WTC11 (cell line): ENCODE measurements around the gene UBE2J1. TPM values are rescaled to one million over a fixed set of nuclear protein-coding genes. Genes with fewer than 3 reads are reported as not detected.

Source experiments
- ATAC-seq: fragments of 200-7000 bp; cut with Tn5 transposase; 2 replicates; pipeline ENCODE4 v1.10.0; 2021; ENCODE audit warnings: mild to moderate bottlenecking, moderate library complexity
- CTCF ChIA-PET: fragments of 300-600 bp; sonication (Branson Sonifier 250); formaldehyde crosslinking; loops from one replicate; lab custom pipeline; 2021; ENCODE audit warnings: antibody characterized with exemption; lab: Charles Lee
- POLR2A ChIA-PET: fragments of 350-600 bp; sonication (Branson Sonifier 250); formaldehyde crosslinking; loops from one replicate; lab custom pipeline; 2021; ENCODE audit warnings: antibody characterized with exemption; lab: Charles Lee
- DNase-seq: peaks from one replicate; pipeline ENCODE4 v3.0.0; 2021; ENCODE audit warnings: low spot score
- H3K27ac Mint-ChIP-seq: 2 replicates; pipeline ENCODE4 v1.8.0; 2021; ENCODE audit warnings: mixed read lengths
- H3K27me3 Mint-ChIP-seq: 2 replicates; pipeline ENCODE4 v1.8.0; 2021; ENCODE audit warnings: low read depth, mild to moderate bottlenecking, moderate library complexity, mixed read lengths
- H3K36me3 Mint-ChIP-seq: 2 replicates; pipeline ENCODE4 v1.8.0; 2021; ENCODE audit warnings: mixed read lengths
- H3K4me1 Mint-ChIP-seq: 2 replicates; pipeline ENCODE4 v1.8.0; 2022; ENCODE audit warnings: mixed read lengths
- H3K4me3 Mint-ChIP-seq: 2 replicates; pipeline ENCODE4 v1.8.0; 2021; ENCODE audit warnings: mild to moderate bottlenecking, moderate library complexity, mixed read lengths
- H3K9me3 Mint-ChIP-seq: 2 replicates; pipeline ENCODE4 v1.8.0; 2021; ENCODE audit warnings: mixed read lengths
- CBFB ChIP-seq: sonication (generic); formaldehyde crosslinking; IDR thresholded peaks from 2 replicates; pipeline ENCODE4 v1.8.1; 2022; ENCODE audit warnings: mild to moderate bottlenecking, low read depth, missing genetic modification reagents
- ELF4 ChIP-seq: sonication (generic); formaldehyde crosslinking; IDR thresholded peaks from 2 replicates; pipeline ENCODE4 v1.8.1; 2022; ENCODE audit warnings: low read depth, mild to moderate bottlenecking, moderate library complexity, missing genetic modification reagents
- FOXK1 ChIP-seq: sonication (generic); formaldehyde crosslinking; IDR thresholded peaks from 2 replicates; pipeline ENCODE4 v1.8.0; 2022; ENCODE audit warnings: mild to moderate bottlenecking, moderate library complexity, missing genetic modification reagents
- FOXP1 ChIP-seq: sonication (generic); formaldehyde crosslinking; IDR thresholded peaks from 2 replicates; pipeline ENCODE4 v1.8.0; 2022; ENCODE audit warnings: missing genetic modification reagents, mild to moderate bottlenecking, moderate library complexity, borderline replicate concordance
- GABPB1 ChIP-seq: sonication (generic); formaldehyde crosslinking; IDR thresholded peaks from 2 replicates; pipeline ENCODE4 v1.8.1; 2023; ENCODE audit warnings: mild to moderate bottlenecking, missing genetic modification reagents
- GRHL2 ChIP-seq: fragments of 250-450 bp; sonication (Bioruptor Pico); IDR thresholded peaks from 2 replicates; pipeline ENCODE4 v1.8.0; 2022; ENCODE audit warnings: mild to moderate bottlenecking, moderate library complexity; ENCODE audit not compliant: insufficient replicate concordance, severe bottlenecking
- JUN ChIP-seq: sonication (generic); formaldehyde crosslinking; IDR thresholded peaks from 2 replicates; pipeline ENCODE4 v1.8.0; 2023; ENCODE audit warnings: mild to moderate bottlenecking, missing genetic modification reagents
- NFATC4 ChIP-seq: fragments of 250-450 bp; sonication (Bioruptor Pico); IDR thresholded peaks from 2 replicates; pipeline ENCODE4 v1.9.0; 2021; ENCODE audit warnings: mild to moderate bottlenecking
- NFYB ChIP-seq: sonication (generic); formaldehyde crosslinking; conservative IDR thresholded peaks from 2 replicates; pipeline ENCODE4 v1.8.0; 2022; ENCODE audit warnings: low read depth, missing genetic modification reagents
- NR3C1 ChIP-seq: sonication (generic); formaldehyde crosslinking; conservative IDR thresholded peaks from 2 replicates; pipeline ENCODE4 v1.8.1; 2023; ENCODE audit warnings: low read depth, mild to moderate bottlenecking, missing genetic modification reagents
- OVOL2 ChIP-seq: fragments of 250-450 bp; sonication (Bioruptor Pico); IDR thresholded peaks from 2 replicates; pipeline ENCODE4 v1.9.0; 2021; ENCODE audit warnings: mild to moderate bottlenecking, borderline replicate concordance
- RORB ChIP-seq: fragments of 250-450 bp; sonication (Bioruptor Pico); IDR thresholded peaks from 2 replicates; pipeline ENCODE4 v1.9.0; 2021; ENCODE audit warnings: mild to moderate bottlenecking
- SOX15 ChIP-seq: fragments of 250-450 bp; sonication (Bioruptor Pico); IDR thresholded peaks from 2 replicates; pipeline ENCODE4 v1.9.0; 2021; ENCODE audit warnings: mild to moderate bottlenecking
- SP1 ChIP-seq: sonication (generic); formaldehyde crosslinking; conservative IDR thresholded peaks from 2 replicates; pipeline ENCODE4 v1.8.1; 2022; ENCODE audit warnings: missing genetic modification reagents
- TCF7 ChIP-seq: sonication (generic); formaldehyde crosslinking; IDR thresholded peaks from 2 replicates; pipeline ENCODE4 v1.8.0; 2022; ENCODE audit warnings: mild to moderate bottlenecking, low read depth, missing genetic modification reagents, moderate library complexity
- TEAD1 ChIP-seq: sonication (generic); formaldehyde crosslinking; IDR thresholded peaks from 2 replicates; pipeline ENCODE4 v1.8.0; 2022; ENCODE audit warnings: mild to moderate bottlenecking, missing genetic modification reagents
- ZNF121 ChIP-seq: sonication (generic); formaldehyde crosslinking; IDR thresholded peaks from 2 replicates; pipeline ENCODE4 v1.8.0; 2023; ENCODE audit warnings: missing genetic modification reagents
- total RNA-seq: library from RNA; stranded (reverse); gene quantifications from 3 replicates; pipeline ENCODE4 v1.2.3, GENCODE V29; 2021
- TF ChIP-seq, protein P1 (sequence below): sonication (generic); formaldehyde crosslinking; IDR thresholded peaks from 2 replicates; pipeline ENCODE4 v1.8.1; 2022; ENCODE audit warnings: low read depth, missing genetic modification reagents, borderline replicate concordance
- TF ChIP-seq, protein P2 (sequence below): sonication (generic); formaldehyde crosslinking; IDR thresholded peaks from 2 replicates; pipeline ENCODE4 v1.8.1; 2023; ENCODE audit warnings: mild to moderate bottlenecking, moderate library complexity, missing genetic modification reagents
- TF ChIP-seq, protein P3 (sequence below): sonication (generic); formaldehyde crosslinking; IDR thresholded peaks from 2 replicates; pipeline ENCODE4 v1.8.0; 2023; ENCODE audit warnings: missing genetic modification reagents
- TF ChIP-seq, protein P4 (sequence below): sonication (generic); formaldehyde crosslinking; IDR thresholded peaks from 2 replicates; pipeline ENCODE4 v1.8.0; 2022; ENCODE audit warnings: mild to moderate bottlenecking, missing genetic modification reagents
- TF ChIP-seq, protein P5 (sequence below): sonication (generic); formaldehyde crosslinking; IDR thresholded peaks from 2 replicates; pipeline ENCODE4 v1.8.0; 2022; ENCODE audit warnings: missing genetic modification reagents
- TF ChIP-seq, protein P6 (sequence below): sonication (generic); formaldehyde crosslinking; IDR thresholded peaks from 2 replicates; pipeline ENCODE4 v1.8.1; 2022; ENCODE audit warnings: missing genetic modification reagents, borderline replicate concordance

The UBE2J1 gene
- total RNA-seq, 1 experiment from 2014 or later: 12.3 TPM

DNA sequence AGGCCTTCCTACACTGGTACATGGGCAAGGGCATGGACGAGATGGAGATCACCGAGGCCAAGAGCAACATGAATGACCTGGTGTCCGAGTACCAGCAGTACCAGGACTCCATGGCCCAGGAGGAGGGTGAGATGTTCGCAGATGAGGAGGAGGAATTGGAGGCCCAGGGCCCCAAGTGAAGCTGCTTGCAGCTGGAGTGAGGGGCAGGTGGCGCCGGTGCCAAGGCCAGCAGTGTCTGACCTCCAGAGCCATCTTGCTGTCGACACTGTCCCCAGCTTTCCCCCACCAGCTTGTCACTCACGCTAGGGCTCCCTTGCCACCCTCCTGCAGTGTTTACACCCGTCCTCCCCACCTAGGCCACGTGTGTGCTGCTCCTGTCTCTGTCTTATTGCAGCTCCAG is 49.6 kb downstream of the UBE2J1 start (continued):
- TF ChIP-seq OVOL2 (CRISPR knock-in tag) (no peak), TCF7 (no peak), RORB (CRISPR knock-in tag) (no peak), TEAD1 (CRISPR knock-in tag) (no peak), JUN (no peak)
- TF ChIP-seq, protein P1, sequence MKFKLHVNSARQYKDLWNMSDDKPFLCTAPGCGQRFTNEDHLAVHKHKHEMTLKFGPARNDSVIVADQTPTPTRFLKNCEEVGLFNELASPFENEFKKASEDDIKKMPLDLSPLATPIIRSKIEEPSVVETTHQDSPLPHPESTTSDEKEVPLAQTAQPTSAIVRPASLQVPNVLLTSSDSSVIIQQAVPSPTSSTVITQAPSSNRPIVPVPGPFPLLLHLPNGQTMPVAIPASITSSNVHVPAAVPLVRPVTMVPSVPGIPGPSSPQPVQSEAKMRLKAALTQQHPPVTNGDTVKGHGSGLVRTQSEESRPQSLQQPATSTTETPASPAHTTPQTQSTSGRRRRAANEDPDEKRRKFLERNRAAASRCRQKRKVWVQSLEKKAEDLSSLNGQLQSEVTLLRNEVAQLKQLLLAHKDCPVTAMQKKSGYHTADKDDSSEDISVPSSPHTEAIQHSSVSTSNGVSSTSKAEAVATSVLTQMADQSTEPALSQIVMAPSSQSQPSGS (CRISPR knock-in tag): no peak
- TF ChIP-seq, all 79 proteins: peak for 0

DNA sequence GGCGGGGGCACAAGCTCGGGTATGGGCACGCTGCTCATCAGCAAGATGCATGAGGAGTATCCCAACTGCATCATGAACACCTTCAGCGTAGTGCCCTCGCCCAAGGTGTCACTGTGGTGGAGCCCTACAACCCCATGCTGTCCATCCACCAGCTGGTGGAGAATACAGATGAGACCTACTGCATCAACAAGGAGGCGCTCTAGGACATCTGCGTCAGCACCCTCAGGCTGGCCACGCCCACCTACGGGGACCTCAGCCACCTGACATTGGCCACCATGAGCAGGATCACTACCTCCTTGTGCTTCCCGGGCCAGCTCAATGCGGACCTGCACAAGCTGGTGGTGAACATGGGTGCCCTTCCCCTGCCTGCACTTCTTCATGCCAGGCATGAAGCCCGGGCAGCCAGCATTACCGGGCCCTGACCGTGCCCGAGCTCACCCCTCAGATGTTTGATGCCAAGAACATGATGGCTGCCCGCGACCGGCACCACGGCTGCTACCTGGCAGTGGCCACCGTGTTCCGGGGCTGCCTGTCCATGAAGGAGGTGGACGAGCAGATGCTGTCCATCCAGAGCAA is 50.2 kb downstream of the UBE2J1 start:
- ATAC-seq (no peak), DNase-seq (no peak)
- peaks cover 16% of the 10 kb centered on the region for H3K9me3 Mint-ChIP-seq
- TF ChIP-seq GRHL2 (CRISPR knock-in tag): no peak
- TF ChIP-seq, protein P2, sequence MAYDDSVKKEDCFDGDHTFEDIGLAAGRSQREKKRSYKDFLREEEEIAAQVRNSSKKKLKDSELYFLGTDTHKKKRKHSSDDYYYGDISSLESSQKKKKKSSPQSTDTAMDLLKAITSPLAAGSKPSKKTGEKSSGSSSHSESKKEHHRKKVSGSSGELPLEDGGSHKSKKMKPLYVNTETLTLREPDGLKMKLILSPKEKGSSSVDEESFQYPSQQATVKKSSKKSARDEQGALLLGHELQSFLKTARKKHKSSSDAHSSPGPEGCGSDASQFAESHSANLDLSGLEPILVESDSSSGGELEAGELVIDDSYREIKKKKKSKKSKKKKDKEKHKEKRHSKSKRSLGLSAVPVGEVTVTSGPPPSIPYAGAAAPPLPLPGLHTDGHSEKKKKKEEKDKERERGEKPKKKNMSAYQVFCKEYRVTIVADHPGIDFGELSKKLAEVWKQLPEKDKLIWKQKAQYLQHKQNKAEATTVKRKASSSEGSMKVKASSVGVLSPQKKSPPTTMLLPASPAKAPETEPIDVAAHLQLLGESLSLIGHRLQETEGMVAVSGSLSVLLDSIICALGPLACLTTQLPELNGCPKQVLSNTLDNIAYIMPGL (CRISPR knock-in tag): no peak
- no peak for TF ChIP-seq SOX15 (CRISPR knock-in tag)
- TF ChIP-seq, protein P1 (CRISPR knock-in tag): no peak
- TF ChIP-seq FOXP1 (CRISPR knock-in tag): no peak
- TF ChIP-seq FOXK1 (CRISPR knock-in tag): no peak
- no peak for TF ChIP-seq ELF4 (CRISPR knock-in tag)
- TF ChIP-seq, protein P3, sequence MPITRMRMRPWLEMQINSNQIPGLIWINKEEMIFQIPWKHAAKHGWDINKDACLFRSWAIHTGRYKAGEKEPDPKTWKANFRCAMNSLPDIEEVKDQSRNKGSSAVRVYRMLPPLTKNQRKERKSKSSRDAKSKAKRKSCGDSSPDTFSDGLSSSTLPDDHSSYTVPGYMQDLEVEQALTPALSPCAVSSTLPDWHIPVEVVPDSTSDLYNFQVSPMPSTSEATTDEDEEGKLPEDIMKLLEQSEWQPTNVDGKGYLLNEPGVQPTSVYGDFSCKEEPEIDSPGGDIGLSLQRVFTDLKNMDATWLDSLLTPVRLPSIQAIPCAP: no peak
- TF ChIP-seq, protein P4, sequence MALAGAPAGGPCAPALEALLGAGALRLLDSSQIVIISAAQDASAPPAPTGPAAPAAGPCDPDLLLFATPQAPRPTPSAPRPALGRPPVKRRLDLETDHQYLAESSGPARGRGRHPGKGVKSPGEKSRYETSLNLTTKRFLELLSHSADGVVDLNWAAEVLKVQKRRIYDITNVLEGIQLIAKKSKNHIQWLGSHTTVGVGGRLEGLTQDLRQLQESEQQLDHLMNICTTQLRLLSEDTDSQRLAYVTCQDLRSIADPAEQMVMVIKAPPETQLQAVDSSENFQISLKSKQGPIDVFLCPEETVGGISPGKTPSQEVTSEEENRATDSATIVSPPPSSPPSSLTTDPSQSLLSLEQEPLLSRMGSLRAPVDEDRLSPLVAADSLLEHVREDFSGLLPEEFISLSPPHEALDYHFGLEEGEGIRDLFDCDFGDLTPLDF: no peak
- TF ChIP-seq, protein P5, sequence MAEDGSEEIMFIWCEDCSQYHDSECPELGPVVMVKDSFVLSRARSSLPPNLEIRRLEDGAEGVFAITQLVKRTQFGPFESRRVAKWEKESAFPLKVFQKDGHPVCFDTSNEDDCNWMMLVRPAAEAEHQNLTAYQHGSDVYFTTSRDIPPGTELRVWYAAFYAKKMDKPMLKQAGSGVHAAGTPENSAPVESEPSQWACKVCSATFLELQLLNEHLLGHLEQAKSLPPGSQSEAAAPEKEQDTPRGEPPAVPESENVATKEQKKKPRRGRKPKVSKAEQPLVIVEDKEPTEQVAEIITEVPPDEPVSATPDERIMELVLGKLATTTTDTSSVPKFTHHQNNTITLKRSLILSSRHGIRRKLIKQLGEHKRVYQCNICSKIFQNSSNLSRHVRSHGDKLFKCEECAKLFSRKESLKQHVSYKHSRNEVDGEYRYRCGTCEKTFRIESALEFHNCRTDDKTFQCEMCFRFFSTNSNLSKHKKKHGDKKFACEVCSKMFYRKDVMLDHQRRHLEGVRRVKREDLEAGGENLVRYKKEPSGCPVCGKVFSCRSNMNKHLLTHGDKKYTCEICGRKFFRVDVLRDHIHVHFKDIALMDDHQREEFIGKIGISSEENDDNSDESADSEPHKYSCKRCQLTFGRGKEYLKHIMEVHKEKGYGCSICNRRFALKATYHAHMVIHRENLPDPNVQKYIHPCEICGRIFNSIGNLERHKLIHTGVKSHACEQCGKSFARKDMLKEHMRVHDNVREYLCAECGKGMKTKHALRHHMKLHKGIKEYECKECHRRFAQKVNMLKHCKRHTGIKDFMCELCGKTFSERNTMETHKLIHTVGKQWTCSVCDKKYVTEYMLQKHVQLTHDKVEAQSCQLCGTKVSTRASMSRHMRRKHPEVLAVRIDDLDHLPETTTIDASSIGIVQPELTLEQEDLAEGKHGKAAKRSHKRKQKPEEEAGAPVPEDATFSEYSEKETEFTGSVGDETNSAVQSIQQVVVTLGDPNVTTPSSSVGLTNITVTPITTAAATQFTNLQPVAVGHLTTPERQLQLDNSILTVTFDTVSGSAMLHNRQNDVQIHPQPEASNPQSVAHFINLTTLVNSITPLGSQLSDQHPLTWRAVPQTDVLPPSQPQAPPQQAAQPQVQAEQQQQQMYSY (CRISPR knock-in tag): no peak
- TF ChIP-seq ZNF121 (CRISPR knock-in tag): no peak
- no peak for TF ChIP-seq NFATC4
- TF ChIP-seq NR3C1 (CRISPR knock-in tag): no peak
- no peak for TF ChIP-seq SP1 (CRISPR knock-in tag)
- TF ChIP-seq GABPB1 (CRISPR knock-in tag): no peak
- TF ChIP-seq, protein P6, sequence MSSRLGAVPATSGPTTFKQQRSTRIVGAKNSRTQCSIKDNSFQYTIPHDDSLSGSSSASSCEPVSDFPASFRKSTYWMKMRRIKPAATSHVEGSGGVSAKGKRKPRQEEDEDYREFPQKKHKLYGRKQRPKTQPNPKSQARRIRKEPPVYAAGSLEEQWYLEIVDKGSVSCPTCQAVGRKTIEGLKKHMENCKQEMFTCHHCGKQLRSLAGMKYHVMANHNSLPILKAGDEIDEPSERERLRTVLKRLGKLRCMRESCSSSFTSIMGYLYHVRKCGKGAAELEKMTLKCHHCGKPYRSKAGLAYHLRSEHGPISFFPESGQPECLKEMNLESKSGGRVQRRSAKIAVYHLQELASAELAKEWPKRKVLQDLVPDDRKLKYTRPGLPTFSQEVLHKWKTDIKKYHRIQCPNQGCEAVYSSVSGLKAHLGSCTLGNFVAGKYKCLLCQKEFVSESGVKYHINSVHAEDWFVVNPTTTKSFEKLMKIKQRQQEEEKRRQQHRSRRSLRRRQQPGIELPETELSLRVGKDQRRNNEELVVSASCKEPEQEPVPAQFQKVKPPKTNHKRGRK (CRISPR knock-in tag): no peak
- no peak for TF ChIP-seq NFYB
- no peak for TF ChIP-seq CBFB (CRISPR knock-in tag)
- H3K4me1 Mint-ChIP-seq: peaks cover 13% of the 10 kb centered on the region
- ChIA-PET CTCF (interaction anchor here (1.1 to 6.7 kb wide), 4 partner anchors 9 to 70 kb away, joined by 3 to 38 read pairs (median 6); partner anchors contain the start of gene GABRR2), POLR2A (no interaction called here)
- no peak overlapping the region for H3K4me3 Mint-ChIP-seq
- no peaks in the 10 kb centered on the region for H3K36me3 Mint-ChIP-seq
- no peaks in the 10 kb centered on the region; the same call in 1 of the 2 replicates for H3K27me3 Mint-ChIP-seq
- no peak overlapping the region for H3K27ac Mint-ChIP-seq
